Measurements from ENCODE around the gene TRIM38.
"Not testable (repeated sequence)": the region's sequence is repeated elsewhere in the genome, so short reads cannot be mapped to it uniquely, and the experiment has no call there.

TRIM38 gene

DNA sequence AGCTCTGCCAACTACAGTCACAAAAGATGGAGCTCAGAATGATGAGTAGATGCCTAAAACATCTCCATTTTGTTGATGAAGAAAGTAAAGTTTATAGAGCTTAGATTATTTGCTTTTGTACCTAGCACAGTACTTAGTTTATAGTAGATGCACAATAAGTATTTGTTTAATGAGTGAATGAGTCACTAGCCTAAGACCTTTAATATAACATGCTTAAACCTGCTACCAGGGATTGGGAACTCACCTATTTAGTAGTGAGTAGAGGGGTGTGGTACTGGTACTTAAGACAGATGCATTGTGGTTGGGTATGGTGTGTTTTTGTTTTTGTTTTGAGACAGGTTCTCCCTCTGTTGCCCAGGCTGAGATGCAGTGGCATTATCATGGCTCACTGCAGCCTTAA lies 35.8 kb downstream of the TRIM38 start:
- Mint-ChIP-seq H3K4me3 (no peak overlapping the region), H3K27ac (no peak overlapping the region), H3K9me3 (ENCODE audit: low read depth) (no peaks in the 10 kb centered on the region), H3K4me1 (ENCODE audit: low read depth) (peaks cover 13% of the 10 kb centered on the region), H3K27me3 (no peaks in the 10 kb centered on the region), H3K36me3 (peaks cover 10% of the 10 kb centered on the region)

DNA sequence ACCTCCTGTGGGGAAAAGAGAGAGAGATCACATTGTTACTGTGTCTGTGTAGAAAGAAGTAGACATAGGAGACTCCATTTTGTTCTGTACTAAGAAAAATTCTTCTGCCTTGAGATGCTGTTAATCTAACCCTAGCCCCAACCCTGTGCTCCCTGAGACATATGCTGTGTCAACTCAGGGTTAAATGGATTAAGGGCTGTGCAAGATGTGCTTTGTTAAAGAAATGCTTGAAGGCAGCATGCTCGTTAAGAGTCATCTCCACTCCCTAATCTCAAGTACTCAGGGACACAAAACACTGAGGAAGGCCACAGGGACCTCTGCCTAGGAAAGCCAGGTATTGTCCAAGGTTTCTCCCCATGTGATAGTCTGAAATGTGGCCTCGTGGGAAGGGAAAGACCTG lies 36.6 kb downstream of the TRIM38 start:
- not testable (repeated sequence) for H3K4me1 Mint-ChIP-seq (ENCODE audit: low read depth); H3K27ac Mint-ChIP-seq; H3K4me3 Mint-ChIP-seq; H3K9me3 Mint-ChIP-seq (ENCODE audit: low read depth); H3K27me3 Mint-ChIP-seq
- peaks cover 10% of the 10 kb centered on the region for H3K36me3 Mint-ChIP-seq

DNA sequence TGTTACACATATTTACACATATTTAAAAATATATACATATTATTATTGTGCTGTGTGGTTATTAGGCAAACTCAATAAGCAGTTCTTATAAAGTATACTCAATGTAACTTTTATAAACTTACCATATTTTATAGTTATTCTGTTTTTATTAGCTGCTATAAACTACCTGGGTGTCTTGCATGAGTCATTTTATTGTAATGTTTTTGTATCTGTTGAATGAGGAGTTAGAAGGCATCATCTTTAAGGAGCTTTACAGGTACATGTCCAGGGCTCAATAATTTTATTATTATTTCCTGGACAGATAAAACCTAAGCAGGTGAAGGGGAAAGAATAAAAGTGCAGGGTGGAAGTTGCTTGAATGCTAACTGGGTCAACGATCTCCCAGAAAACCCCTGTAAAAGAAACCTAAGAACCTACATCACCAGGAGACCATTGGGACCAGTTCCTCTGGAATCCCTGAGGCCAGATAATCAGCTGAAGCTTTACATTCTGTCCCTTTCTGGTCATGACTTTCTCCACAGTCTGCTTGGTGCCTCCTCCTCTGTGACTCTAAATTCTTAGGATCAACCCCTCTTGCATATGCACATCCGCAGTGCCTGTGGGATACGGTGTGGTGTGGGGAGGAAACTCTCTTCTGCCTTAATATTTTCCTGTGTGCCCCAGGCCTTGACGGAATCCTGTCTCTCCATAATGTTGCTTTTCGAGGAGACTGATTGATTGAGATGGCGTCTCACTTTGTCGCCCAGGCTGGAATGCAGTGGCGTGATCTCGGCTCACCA lies 38.0 kb downstream of the TRIM38 start:
- Mint-ChIP-seq H3K4me1 (ENCODE audit: low read depth) (peaks cover under 1% of the 10 kb centered on the region), H3K27me3 (no peaks in the 10 kb centered on the region), H3K4me3 (no peak overlapping the region), H3K27ac (no peak overlapping the region), H3K9me3 (ENCODE audit: low read depth) (no peaks in the 10 kb centered on the region), H3K36me3 (peaks cover 12% of the 10 kb centered on the region)

DNA sequence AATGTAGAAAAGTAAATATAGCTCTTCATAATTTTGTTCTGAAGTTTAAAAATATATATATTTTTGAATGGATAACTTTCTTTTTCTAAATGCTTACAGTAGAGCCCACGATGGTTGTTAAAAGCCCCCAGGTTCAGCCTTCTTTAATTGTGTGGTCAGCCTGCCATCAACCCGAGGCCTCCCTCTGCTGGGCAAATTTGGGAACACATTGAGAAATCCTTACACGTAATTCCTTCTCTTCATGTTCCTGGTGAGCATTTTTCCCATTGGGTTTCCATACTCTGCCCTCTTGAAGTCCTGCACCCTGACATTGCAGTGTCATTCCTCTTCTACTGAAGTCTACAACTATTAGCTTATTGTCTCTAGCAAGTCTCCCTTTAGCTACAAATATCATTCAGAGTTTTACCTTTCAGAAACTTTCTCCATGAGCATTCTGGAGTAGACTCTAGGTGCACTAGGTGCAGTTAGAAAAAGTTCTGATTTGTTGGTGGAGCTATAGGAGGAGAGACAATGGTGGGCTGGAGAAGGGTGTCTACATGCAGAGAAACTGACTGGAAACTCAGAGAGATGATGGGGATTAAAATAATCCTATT lies 40.6 kb downstream of the TRIM38 start:
- Mint-ChIP-seq H3K4me3 (no peak overlapping the region), H3K4me1 (ENCODE audit: low read depth) (peaks cover 3% of the 10 kb centered on the region), H3K36me3 (peaks cover 9% of the 10 kb centered on the region)

DNA sequence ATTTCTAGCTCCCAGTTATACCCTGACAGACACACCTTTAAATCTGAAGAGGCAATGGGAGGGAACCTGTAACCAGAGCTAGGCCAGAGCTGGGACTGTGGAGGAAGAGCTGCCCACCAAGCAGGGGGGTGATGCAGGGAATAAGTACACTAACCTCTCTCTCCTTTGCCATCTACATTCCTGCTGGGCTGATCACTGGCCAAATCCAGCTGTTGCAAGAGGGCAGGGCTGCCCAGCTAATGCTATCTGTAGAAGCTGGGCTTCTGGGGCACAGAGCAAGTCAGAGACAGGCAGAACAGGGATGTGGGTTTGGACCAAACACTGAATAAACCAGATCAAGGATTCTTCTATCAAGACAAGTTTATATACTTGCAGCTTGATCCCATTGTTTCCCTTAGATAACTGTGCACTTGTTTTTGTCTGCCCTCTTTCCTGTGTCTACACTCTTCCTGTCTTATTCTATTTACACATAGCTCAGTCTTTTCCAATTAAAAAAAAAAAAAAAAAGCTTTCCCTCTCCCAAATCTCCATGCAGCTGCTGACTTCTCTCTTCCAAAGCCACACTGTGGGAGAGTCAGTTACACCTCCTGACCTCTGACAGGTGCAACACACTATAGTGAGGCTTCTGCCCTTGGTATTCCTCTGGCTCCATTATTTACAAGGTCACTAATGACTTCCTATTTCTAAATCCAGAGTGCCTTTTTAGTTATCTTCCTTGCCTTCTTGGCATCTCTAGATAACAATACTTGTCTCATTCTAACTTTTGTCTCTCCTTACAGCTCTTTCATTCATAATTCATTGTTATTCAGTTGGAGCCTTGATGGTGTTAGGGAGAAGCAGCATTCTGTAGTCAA lies 43.7 kb downstream of the TRIM38 start:
- Mint-ChIP-seq H3K36me3 (peaks cover 4% of the 10 kb centered on the region), H3K4me1 (ENCODE audit: low read depth) (peaks cover 3% of the 10 kb centered on the region), H3K9me3 (ENCODE audit: low read depth) (no peaks in the 10 kb centered on the region), H3K27me3 (no peaks in the 10 kb centered on the region), H3K27ac (no peak overlapping the region), H3K4me3 (no peak overlapping the region)

More for the DNA sequence above, 40.6 kb downstream of the TRIM38 start:
- no peaks in the 10 kb centered on the region for H3K9me3 Mint-ChIP-seq (ENCODE audit: low read depth)
- H3K27ac Mint-ChIP-seq = no peak overlapping the region
- H3K27me3 Mint-ChIP-seq = no peaks in the 10 kb centered on the region

DNA sequence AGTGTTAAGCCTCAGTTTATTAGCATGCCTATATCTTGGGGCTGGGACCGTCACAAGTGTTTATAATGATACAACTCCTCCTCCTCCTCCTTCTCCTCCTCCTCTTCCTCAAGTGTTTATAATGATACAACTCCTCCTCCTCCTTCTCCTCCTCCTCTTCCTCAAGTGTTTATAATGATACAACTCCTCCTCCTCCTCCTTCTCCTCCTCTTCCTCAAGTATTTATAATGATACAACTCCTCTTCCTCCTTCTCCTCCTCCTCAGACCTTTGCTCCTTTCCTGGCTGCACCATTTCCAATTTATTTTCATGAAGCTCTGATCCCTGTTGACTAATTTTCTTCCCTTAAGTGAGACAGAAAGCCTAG lies 44.3 kb downstream of the TRIM38 start:
- not testable (repeated sequence) for H3K27me3 Mint-ChIP-seq; H3K27ac Mint-ChIP-seq; H3K4me3 Mint-ChIP-seq; H3K4me1 Mint-ChIP-seq (ENCODE audit: low read depth); H3K36me3 Mint-ChIP-seq; H3K9me3 Mint-ChIP-seq (ENCODE audit: low read depth)

DNA sequence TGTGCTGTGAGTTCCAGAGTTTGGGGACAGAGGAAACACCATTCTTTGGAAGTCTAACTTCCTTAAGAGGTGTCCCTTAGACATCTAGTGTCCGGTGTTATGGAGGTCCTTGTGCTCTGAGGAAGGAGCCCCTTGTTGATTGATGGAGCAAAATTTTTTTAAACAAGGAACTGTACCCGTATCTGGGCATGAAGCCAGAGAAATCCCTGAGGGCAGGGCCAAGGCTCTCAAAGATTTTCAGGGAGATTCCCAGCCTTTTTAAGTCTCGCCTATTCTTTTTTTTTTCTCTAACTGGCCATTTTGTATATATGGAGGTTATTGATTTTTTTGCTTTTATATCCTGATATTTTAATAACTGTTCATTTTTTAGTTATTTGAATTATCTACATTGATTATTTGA lies 45.9 kb downstream of the TRIM38 start:
- no peak overlapping the region for H3K27ac Mint-ChIP-seq
- H3K9me3 Mint-ChIP-seq (ENCODE audit: low read depth) = no peaks in the 10 kb centered on the region
- no peak overlapping the region for H3K4me3 Mint-ChIP-seq
- peaks cover 5% of the 10 kb centered on the region for H3K36me3 Mint-ChIP-seq
- no peaks in the 10 kb centered on the region for H3K27me3 Mint-ChIP-seq
- H3K4me1 Mint-ChIP-seq (ENCODE audit: low read depth) = peaks cover 3% of the 10 kb centered on the region

DNA sequence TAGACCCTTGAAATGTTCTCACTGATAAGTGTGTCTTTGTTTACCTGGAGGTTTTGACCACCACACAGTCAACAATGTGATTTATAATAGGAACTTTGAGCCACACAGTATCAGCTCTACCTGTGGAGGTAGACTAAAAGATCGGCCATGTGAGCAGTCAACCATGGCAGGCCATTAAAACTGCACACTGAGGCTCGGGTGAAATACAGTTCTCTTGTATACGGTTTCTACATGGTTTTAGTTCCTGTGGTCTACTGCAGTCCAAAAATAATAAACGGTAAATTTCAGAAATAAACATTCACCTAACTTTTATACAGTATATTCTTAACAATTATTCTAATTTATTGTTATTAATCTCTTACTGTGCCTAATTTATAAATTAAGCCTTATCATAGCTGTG lies 47.2 kb downstream of the TRIM38 start:
- Mint-ChIP-seq H3K9me3 (ENCODE audit: low read depth) (no peaks in the 10 kb centered on the region), H3K27me3 (no peaks in the 10 kb centered on the region), H3K4me3 (no peak overlapping the region), H3K27ac (no peak overlapping the region), H3K36me3 (peaks cover 3% of the 10 kb centered on the region), H3K4me1 (ENCODE audit: low read depth) (peaks cover 3% of the 10 kb centered on the region)

DNA sequence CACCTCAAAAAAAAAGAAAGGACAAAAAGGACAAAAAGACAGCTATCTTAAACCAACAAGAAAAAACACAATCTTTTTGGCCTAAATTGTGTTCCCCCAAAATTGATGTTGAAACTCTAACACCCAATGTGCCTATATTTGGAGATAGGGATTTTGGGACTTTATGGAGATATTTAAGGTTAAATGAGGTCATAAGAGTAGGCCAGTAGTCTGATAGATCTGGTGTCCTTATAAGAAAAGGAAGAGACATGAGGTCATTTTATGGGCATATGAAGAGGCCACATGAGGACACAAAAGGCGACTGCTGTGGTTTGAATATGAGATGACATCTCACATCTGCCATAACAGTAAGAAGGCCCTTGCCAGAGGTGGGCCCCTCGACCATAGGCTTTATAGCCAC lies 49.5 kb downstream of the TRIM38 start:
- no peaks in the 10 kb centered on the region for H3K27me3 Mint-ChIP-seq
- peaks cover 3% of the 10 kb centered on the region for H3K36me3 Mint-ChIP-seq
- H3K4me1 Mint-ChIP-seq (ENCODE audit: low read depth) = peaks cover 1% of the 10 kb centered on the region
- no peak overlapping the region for H3K27ac Mint-ChIP-seq
- no peak overlapping the region for H3K4me3 Mint-ChIP-seq
- H3K9me3 Mint-ChIP-seq (ENCODE audit: low read depth) = no peaks in the 10 kb centered on the region

DNA sequence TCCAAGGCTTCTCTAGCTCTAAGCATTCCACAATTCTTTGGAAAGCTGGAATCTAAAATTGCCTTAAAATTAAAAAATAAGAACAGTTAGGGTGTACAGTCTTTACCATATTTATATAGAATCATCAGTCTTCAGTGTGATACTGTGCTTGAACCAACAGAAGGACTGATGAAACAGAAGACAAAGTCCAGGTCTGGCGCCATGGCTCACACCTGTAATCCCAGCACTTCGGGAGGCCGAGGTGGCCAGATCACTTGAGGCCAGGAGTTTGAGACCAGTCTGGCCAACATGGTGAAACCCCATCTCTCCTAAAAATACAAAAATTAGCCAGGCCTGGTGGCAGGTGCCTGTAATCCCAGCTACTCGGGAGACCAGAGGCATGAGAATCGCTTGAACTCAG lies 51.8 kb downstream of the TRIM38 start:
- peaks cover 15% of the 10 kb centered on the region for H3K4me1 Mint-ChIP-seq (ENCODE audit: low read depth)

DNA sequence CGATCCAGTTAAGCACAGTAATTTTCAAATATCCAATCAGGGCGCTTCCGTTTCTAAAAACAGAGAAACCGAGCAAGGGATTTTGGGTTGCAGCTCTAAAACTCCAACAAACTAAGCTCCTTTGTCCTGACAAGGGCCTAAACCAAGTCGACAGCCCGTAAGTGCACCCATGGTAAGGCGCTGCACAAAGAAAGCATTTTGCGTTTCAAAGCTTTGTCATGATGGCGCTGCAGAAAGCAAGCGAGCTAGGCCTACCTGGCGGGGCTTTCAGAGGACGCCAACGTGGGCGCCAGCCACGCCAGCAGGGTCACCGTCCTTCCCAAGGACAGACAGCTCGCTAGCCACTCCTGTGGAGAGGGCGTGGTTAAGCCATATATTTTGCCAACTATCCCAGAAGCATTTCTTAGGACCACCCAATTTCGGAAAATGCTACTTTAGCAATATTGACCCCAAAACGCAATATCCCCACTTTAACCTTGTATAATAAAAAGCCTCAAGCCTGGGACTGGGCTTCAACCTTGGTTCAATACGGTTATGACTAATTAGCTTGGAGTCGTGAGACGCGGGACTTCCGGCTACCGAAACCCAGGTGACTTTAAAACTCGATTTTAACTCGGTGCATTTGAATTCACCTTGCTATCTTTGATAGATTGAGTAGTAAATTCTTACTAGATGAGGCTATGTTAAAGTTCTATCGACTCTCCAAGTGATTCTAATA lies 53.8 kb downstream of the TRIM38 start:
- H3K36me3 Mint-ChIP-seq = peaks cover 2% of the 10 kb centered on the region
- no peak overlapping the region for H3K4me3 Mint-ChIP-seq

More for the DNA sequence above, 51.8 kb downstream of the TRIM38 start:
- not testable (repeated sequence) for H3K9me3 Mint-ChIP-seq (ENCODE audit: low read depth); H3K36me3 Mint-ChIP-seq; H3K27ac Mint-ChIP-seq; H3K4me3 Mint-ChIP-seq; H3K27me3 Mint-ChIP-seq

DNA sequence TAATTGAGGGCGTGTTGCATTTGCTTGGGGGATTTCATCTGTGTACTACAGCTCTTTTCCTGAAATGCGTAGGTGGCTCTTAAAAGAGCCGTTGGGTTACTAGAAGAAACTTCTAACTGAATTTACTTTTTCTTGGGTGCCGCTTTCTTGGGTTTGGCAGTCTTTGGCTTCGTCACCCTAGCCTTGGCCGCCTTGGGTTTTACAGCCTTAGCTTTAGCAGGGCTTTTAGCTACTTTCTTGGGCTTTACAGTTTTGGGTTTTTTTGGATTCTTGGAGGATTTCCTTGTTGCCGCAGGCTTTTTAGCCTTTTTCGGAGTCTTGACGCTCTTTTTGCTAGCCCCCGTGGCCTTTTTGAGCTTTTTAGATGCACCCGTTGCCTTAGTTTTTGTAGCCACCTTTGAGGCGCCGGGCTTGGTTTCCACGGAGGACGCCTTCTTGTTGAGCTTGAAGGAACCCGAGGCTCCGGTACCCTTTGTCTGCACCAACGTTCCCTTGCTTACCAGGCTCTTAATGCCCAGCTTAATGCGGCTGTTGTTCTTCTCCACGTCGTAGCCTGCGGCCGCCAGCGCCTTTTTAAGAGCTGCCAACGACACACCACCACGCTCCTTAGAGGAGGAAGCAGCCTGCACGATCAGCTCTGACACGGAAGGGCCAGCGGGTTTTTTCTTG lies 54.5 kb downstream of the TRIM38 start:
- Mint-ChIP-seq H3K4me3 (peak overlapping the region; percentile 77), H3K27ac (peak overlapping the region; percentile 84), H3K4me1 (ENCODE audit: low read depth) (peaks cover 25% of the 10 kb centered on the region), H3K27me3 (no peaks in the 10 kb centered on the region), H3K36me3 (no peaks in the 10 kb centered on the region), H3K9me3 (ENCODE audit: low read depth) (no peaks in the 10 kb centered on the region)

More for the DNA sequence above, 53.8 kb downstream of the TRIM38 start:
- no peak overlapping the region for H3K27ac Mint-ChIP-seq
- H3K4me1 Mint-ChIP-seq (ENCODE audit: low read depth) = peaks cover 19% of the 10 kb centered on the region
- H3K9me3 Mint-ChIP-seq (ENCODE audit: low read depth) = no peaks in the 10 kb centered on the region
- no peaks in the 10 kb centered on the region for H3K27me3 Mint-ChIP-seq

DNA sequence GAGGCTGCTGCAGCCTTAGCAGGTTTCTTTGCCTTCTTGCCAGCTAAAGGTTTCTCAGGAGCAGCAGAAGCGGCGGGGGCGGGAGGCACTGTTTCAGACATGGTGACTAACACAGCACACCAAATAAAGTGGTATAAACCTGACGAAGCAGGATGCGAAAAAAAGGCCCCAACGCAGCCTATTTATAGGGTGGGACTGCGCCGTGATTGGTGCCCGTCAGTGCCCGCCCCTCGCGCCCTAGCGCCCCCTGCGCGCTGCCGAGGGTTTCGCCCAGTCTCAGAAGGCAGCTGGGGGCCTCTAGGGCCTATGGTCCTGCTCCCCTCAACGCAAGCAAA lies 55.0 kb downstream of the TRIM38 start:
- Mint-ChIP-seq H3K36me3 (no peaks in the 10 kb centered on the region), H3K27ac (peak overlapping the region; percentile 84), H3K4me3 (peak overlapping the region; percentile 77), H3K4me1 (ENCODE audit: low read depth) (peaks cover 30% of the 10 kb centered on the region), H3K27me3 (no peaks in the 10 kb centered on the region), H3K9me3 (ENCODE audit: low read depth) (no peaks in the 10 kb centered on the region)

DNA sequence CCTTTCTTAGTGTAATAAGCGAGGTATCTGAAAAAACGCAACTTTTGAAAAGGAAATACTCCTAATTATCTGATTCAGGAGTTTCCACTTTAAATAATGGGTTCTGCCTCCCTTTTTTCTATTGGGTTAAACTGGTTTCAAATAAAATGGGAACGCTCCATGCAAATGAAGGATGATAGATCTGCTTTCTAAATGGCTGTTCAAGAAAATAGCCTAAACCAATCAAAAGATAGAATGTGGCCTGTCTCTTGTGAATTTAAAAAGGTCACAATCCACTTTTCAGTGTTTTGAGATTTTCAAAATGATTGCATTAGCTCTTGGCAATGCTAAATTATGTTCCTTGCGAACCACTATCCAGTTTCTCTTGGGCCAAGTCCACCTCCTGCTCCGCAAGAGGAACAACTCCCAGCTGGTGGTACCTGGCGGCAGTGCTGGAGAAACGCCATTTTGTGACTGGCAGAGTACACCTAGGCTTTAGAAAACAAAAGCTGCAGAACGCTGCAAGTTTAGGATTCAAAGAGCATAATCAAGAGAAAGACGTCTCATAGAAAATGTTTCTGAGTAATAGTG lies 56.7 kb downstream of the TRIM38 start:
- H3K4me1 Mint-ChIP-seq (ENCODE audit: low read depth) = peaks cover 31% of the 10 kb centered on the region
- no peaks in the 10 kb centered on the region for H3K27me3 Mint-ChIP-seq
- no peaks in the 10 kb centered on the region for H3K9me3 Mint-ChIP-seq (ENCODE audit: low read depth)
- no peaks in the 10 kb centered on the region for H3K36me3 Mint-ChIP-seq
- H3K27ac Mint-ChIP-seq = no peak overlapping the region
- peak overlapping the region; percentile 57 for H3K4me3 Mint-ChIP-seq
